ENCODE data around the gene GOPC. TPM values are rescaled to one million over a fixed set of nuclear protein-coding genes. Genes with fewer than 3 reads are reported as not detected.
"Not testable (repeated sequence)": the region's sequence is repeated elsewhere in the genome, so short reads cannot be mapped to it uniquely, and the experiment has no call there.

GOPC gene
- total and polyA plus RNA-seq, 4 donors, result 11.4 to 54.5 (median 14.3) TPM

GRCh38 chr6:117518870-117519269, 83.4 kb downstream of the GOPC start:
- Histone ChIP-seq H3K27me3 (ENCODE audit: control insufficient read depth in 3 of 3, insufficient read depth in 3 of 3, low read length in 2 of 3) (no peaks in the 10 kb centered on the region), H3K36me3 (ENCODE audit: control insufficient read depth in 4 of 4, insufficient read depth in 4 of 4, low read length in 4 of 4) (peaks cover 0 to 4% (median 1%) of the 10 kb centered on the region in 4 donors), H3K9me3 (ENCODE audit: control insufficient read depth in 4 of 4, insufficient read depth in 3 of 4, low read length in 3 of 4) (no peaks in the 10 kb centered on the region), H3K9ac (ENCODE audit: insufficient read depth in 1 of 2, low read length in 2 of 2) (no peak overlapping the region), H3K4me1 (ENCODE audit: control insufficient read depth in 5 of 5, insufficient read depth in 5 of 5, low read length in 5 of 5) (peaks cover 0 to 20% (median 5%) of the 10 kb centered on the region in 5 donors), H3K27ac (ENCODE audit: low read depth in 1 of 2, low read length in 1 of 2) (no peak overlapping the region), H3K4me3 (no peak overlapping the region)
- TF ChIP-seq CTCF (IDR thresholded peaks at IDR 0.05; ENCODE audit: control extremely low read depth, extremely low read depth), result no peak
- DNase-seq, result no peak
- 96 to 98% methylated on average over 6 of the region's 6 CpGs for WGBS, 2 donors
- no peak for ATAC-seq (ENCODE audit: insufficient read depth, low FRiP score)

- not testable (repeated sequence) for H3K27ac ChIP-seq (ENCODE audit: low read depth in 1 of 2, low read length in 1 of 2); H3K36me3 ChIP-seq (ENCODE audit: control insufficient read depth in 4 of 4, insufficient read depth in 4 of 4, low read length in 4 of 4); H3K9ac ChIP-seq (ENCODE audit: insufficient read depth in 1 of 2, low read length in 2 of 2); H3K4me3 ChIP-seq; DNase-seq; ATAC-seq (ENCODE audit: insufficient read depth, low FRiP score); H3K27me3 ChIP-seq (ENCODE audit: control insufficient read depth in 3 of 3, insufficient read depth in 3 of 3, low read length in 2 of 3); H3K9me3 ChIP-seq (ENCODE audit: control insufficient read depth in 4 of 4, insufficient read depth in 3 of 4, low read length in 3 of 4)
- WGBS, 2 donors, result 96% methylated on average over 5 of the region's 5 CpGs
- peaks cover 0 to 20% (median 5%) of the 10 kb centered on the region in 5 donors for H3K4me1 ChIP-seq (ENCODE audit: control insufficient read depth in 5 of 5, insufficient read depth in 5 of 5, low read length in 5 of 5)
Measured at GRCh38 chr6:117517995-117518394, 84.3 kb downstream of the GOPC start.

DNA sequence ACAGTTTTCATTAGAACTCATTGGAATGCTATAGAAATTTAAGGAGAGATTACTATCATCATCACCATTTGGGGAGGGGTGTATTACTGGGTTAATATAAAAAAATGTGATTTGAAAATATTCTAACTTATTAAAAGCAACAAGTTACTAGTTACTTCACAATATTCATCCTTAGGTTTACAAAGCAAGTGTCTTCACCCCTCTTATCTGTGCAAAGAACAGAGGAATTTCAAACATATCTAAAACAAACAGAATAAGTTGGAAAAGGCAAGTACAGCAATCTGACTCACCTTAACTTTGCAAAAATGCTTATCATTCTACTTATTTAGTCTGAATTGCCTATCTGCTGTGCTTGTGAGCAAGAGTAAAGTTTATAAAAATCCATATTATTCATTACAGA, 87.0 kb downstream of the GOPC start:
- Histone ChIP-seq H3K4me1 (ENCODE audit: control insufficient read depth in 5 of 5, insufficient read depth in 5 of 5, low read length in 5 of 5) (peaks cover 0 to 7% (median 2%) of the 10 kb centered on the region in 5 donors), H3K9me3 (ENCODE audit: control insufficient read depth in 4 of 4, insufficient read depth in 3 of 4, low read length in 3 of 4) (no peaks in the 10 kb centered on the region), H3K27ac (ENCODE audit: low read depth in 1 of 2, low read length in 1 of 2) (no peak overlapping the region), H3K36me3 (ENCODE audit: control insufficient read depth in 4 of 4, insufficient read depth in 4 of 4, low read length in 4 of 4) (peaks cover 0 to 2% (median 0%) of the 10 kb centered on the region in 4 donors), H3K4me3 (no peak overlapping the region), H3K9ac (ENCODE audit: insufficient read depth in 1 of 2, low read length in 2 of 2) (no peak overlapping the region), H3K27me3 (ENCODE audit: control insufficient read depth in 3 of 3, insufficient read depth in 3 of 3, low read length in 2 of 3) (no peaks in the 10 kb centered on the region)
- DNase-seq (no peak), ATAC-seq (ENCODE audit: insufficient read depth, low FRiP score) (no peak)
- no peak for TF ChIP-seq CTCF (IDR thresholded peaks at IDR 0.05; ENCODE audit: control extremely low read depth, extremely low read depth)

DNA sequence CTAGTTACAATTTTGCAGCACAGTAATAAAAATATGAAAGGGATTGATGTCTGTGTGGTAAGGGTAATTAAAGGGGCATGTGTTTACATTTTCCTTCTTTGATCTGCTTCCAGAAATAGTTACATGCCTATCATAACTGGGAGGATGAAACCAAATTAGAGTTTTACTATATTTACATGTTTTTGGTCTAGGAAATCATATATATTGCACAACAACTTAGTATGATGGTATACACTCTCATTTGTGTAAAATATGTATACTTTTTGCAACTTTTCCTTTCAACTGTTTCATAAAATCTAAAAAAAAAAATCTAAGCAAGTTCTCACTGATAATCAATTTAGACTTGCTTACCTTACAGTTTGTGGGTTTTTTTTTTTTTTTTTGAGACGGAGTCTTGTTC, 87.7 kb downstream of the GOPC start:
- no peak for ATAC-seq (ENCODE audit: insufficient read depth, low FRiP score)
- WGBS, 2 donors, result 93 to 100% methylated on average over 1 of the region's 1 CpG
- Histone ChIP-seq H3K36me3 (ENCODE audit: control insufficient read depth in 4 of 4, insufficient read depth in 4 of 4, low read length in 4 of 4) (peaks cover 0 to 1% (median under 1%) of the 10 kb centered on the region in 4 donors), H3K4me1 (ENCODE audit: control insufficient read depth in 5 of 5, insufficient read depth in 5 of 5, low read length in 5 of 5) (peaks cover 0 to 5% (median 2%) of the 10 kb centered on the region in 5 donors), H3K9me3 (ENCODE audit: control insufficient read depth in 4 of 4, insufficient read depth in 3 of 4, low read length in 3 of 4) (no peaks in the 10 kb centered on the region), H3K27me3 (ENCODE audit: control insufficient read depth in 3 of 3, insufficient read depth in 3 of 3, low read length in 2 of 3) (no peaks in the 10 kb centered on the region), H3K9ac (ENCODE audit: insufficient read depth in 1 of 2, low read length in 2 of 2) (no peak overlapping the region), H3K27ac (ENCODE audit: low read depth in 1 of 2, low read length in 1 of 2) (no peak overlapping the region), H3K4me3 (no peak overlapping the region)
- TF ChIP-seq CTCF (IDR thresholded peaks at IDR 0.05; ENCODE audit: control extremely low read depth, extremely low read depth), result no peak
- no peak for DNase-seq

Measured in lung (tissue), 12 donors.